DOHH2 (cell line): ENCODE results near the gene TCF20.
A peak's percentile ranks its signal among the peaks of the same experiment; 100 is the strongest.

Source experiments
- H3F3A ChIP-seq: fragments of 200-600 bp; sonication (generic), shearing (Covaris generic); 2 replicates; pipeline ENCODE4 v1.6.0; 2016; ENCODE audit warnings: antibody characterized with exemption, mild to moderate bottlenecking; ENCODE audit not compliant: control insufficient read depth, insufficient read depth
- H3K27ac ChIP-seq: fragments of 200-600 bp; sonication (generic); 2 replicates; pipeline ENCODE4 v1.5.1; 2014; ENCODE audit warnings: low read depth, mild to moderate bottlenecking, low read length, moderate library complexity
- H3K27me3 ChIP-seq: fragments of 200-600 bp; sonication (generic); 2 replicates; pipeline ENCODE4 v1.6.1; 2014; ENCODE audit warnings: mild to moderate bottlenecking, low read length, mixed read lengths; ENCODE audit not compliant: control insufficient read depth
- H3K36me3 ChIP-seq: fragments of 200-600 bp; sonication (generic); 2 replicates; pipeline ENCODE4 v1.6.1; 2014; ENCODE audit warnings: mild to moderate bottlenecking, low read length, moderate library complexity, mixed read lengths; ENCODE audit not compliant: control insufficient read depth
- H3K4me1 ChIP-seq: fragments of 200-600 bp; sonication (generic); 2 replicates; pipeline ENCODE4 v1.6.1; 2014; ENCODE audit warnings: mild to moderate bottlenecking, low read length, mixed read lengths; ENCODE audit not compliant: control insufficient read depth
- H3K4me2 ChIP-seq: fragments of 200-600 bp; sonication (generic); 2 replicates; pipeline ENCODE4 v1.6.0; 2014; ENCODE audit warnings: mild to moderate bottlenecking, low read length, moderate library complexity
- H3K4me3 ChIP-seq: fragments of 200-600 bp; sonication (generic); 2 replicates; pipeline ENCODE4 v1.5.1; 2014; ENCODE audit warnings: mild to moderate bottlenecking, low read length, mixed read lengths
- H3K79me2 ChIP-seq: fragments of 200-600 bp; sonication (generic); 2 replicates; pipeline ENCODE4 v1.6.1; 2014; ENCODE audit warnings: mild to moderate bottlenecking, low read length, mixed read lengths; ENCODE audit not compliant: control insufficient read depth
- H3K9me2 ChIP-seq: fragments of 200-600 bp; sonication (generic); replicated peaks from 2 replicates; pipeline ENCODE4 v1.6.1; 2014; ENCODE audit warnings: mild to moderate bottlenecking, low read length, mixed read lengths; ENCODE audit not compliant: control insufficient read depth
- H3K9me3 ChIP-seq: fragments of 200-600 bp; sonication (generic); 2 replicates; pipeline ENCODE4 v1.6.1; 2014; ENCODE audit warnings: antibody characterized with exemption, low read length, mixed read lengths; ENCODE audit not compliant: control insufficient read depth, insufficient read depth
- H4K20me1 ChIP-seq: fragments of 200-600 bp; sonication (generic); 2 replicates; pipeline ENCODE4 v1.6.0; 2014; ENCODE audit warnings: low read depth, mild to moderate bottlenecking, antibody characterized with exemption, low read length, moderate library complexity; ENCODE audit not compliant: control insufficient read depth, insufficient read depth
- CTCF ChIP-seq: fragments of 200-600 bp; sonication (generic); IDR thresholded peaks from one replicate; pipeline ENCODE4 v1.5.1; 2014; ENCODE audit warnings: antibody characterized with exemption, mild to moderate bottlenecking, low read depth, low read length; ENCODE audit not compliant: poor library complexity, severe bottlenecking
- EZH2phosphoT487 ChIP-seq: fragments of 200-600 bp; sonication (generic); IDR thresholded peaks from 2 replicates; pipeline ENCODE4 v1.6.1; 2017; ENCODE audit warnings: borderline replicate concordance, mild to moderate bottlenecking, antibody characterized with exemption, low read length, moderate library complexity, mixed read lengths

Gene TCF20

DNA sequence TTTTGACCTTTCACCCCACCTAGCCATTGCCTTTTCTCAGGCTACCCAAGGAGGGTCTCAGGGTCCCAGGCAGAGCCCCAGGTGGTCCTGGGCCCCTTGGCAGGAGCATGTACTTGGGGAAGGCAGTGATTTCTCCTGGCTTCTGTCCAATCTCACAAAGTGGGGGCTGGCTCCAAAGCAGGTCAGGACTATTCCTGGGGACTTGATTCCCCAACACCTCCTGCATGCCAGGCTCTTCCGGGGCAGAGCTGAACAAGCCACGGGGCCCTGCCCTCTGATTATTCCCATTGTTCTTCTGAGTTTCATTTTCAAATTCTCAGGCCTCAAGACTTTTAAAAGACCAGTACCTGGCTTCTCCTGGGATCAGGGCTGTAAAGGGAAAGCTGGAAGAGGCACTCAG is 1.5 kb upstream of the TCF20 start:
- H3K9me2 ChIP-seq: no peaks in the 10 kb centered on the region
- H3K36me3 ChIP-seq: peaks cover 9% of the 10 kb centered on the region
- H3K9me3 ChIP-seq: no peaks in the 10 kb centered on the region
- TF ChIP-seq CTCF: no peak
- TF ChIP-seq EZH2phosphoT487: no peak
- H3F3A ChIP-seq: no peaks in the 10 kb centered on the region
- H3K4me1 ChIP-seq: peaks cover 17% of the 10 kb centered on the region
- no peaks in the 10 kb centered on the region for H3K27me3 ChIP-seq
- H3K4me3 ChIP-seq: no peak overlapping the region
- H3K27ac ChIP-seq: no peak overlapping the region
- peaks cover 33% of the 10 kb centered on the region for H3K79me2 ChIP-seq
- H3K4me2 ChIP-seq: no peak overlapping the region
- peaks cover 11% of the 10 kb centered on the region for H4K20me1 ChIP-seq

DNA sequence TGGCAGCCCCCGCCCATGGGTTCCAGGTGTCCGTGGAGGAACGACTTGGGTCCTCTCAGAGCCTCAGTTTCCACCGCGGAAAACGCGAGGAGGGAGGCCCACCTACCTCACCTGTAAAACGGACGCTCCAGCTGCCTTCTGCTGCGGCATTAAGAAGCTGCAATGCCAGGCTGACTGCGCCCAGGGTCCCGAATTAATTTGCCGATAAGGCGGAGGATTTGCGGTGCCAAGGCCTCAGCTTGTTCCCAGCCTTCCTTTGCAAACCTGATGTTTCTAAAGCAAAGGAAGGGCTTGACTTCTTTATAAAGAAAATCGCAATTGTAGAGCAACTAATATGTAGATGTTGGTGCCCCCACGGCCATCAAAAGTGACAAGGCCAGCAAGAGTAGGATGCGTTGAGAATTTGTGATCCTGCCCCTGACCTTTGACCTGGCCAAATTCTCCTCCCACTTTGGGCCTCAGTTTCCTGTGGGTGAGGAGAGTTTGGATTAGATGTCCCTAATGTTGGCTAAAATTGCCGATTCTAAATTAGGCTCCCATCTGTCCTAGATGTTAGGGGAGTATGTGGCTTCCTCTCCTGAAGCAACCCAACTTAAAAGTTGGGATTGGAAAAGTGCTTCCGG is 849 bp upstream of the TCF20 start:
- Histone ChIP-seq H3K4me3 (no peak overlapping the region), H3K36me3 (peaks cover 9% of the 10 kb centered on the region), H3K27me3 (no peaks in the 10 kb centered on the region), H3K4me1 (peaks cover 18% of the 10 kb centered on the region), H3K27ac (no peak overlapping the region), H3K79me2 (peaks cover 39% of the 10 kb centered on the region), H3F3A (no peaks in the 10 kb centered on the region), H3K9me2 (no peaks in the 10 kb centered on the region), H4K20me1 (peaks cover 11% of the 10 kb centered on the region), H3K4me2 (peak overlapping the region; percentile 50), H3K9me3 (no peaks in the 10 kb centered on the region)
- TF ChIP-seq CTCF: no peak
- no peak for TF ChIP-seq EZH2phosphoT487

DNA sequence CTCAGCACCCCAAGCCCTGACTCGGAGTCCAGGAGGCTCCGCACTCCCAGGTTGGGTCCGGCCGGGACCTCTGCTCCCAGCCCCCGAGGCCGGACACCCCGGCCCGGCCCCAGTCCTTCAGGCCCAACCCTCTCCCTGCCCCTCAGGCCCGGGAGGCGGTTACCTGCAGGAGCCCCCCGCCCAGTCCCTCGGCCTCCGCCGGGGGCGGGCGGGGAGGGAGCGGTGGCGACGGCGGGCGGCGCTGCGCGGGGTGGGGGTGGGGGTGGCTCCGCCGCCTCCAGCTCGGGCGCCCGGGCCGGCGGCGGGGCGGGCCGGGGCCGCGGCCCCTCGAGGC is 310 bp downstream of the TCF20 start:
- H3K36me3 ChIP-seq: peaks cover 9% of the 10 kb centered on the region
- H4K20me1 ChIP-seq: peaks cover 17% of the 10 kb centered on the region
- H3K4me3 ChIP-seq: peak overlapping the region; percentile 89
- H3K4me1 ChIP-seq: peaks cover 28% of the 10 kb centered on the region
- peak overlapping the region; percentile 78 for H3K4me2 ChIP-seq
- no peaks in the 10 kb centered on the region for H3F3A ChIP-seq
- peak overlapping the region; percentile 66 for H3K27ac ChIP-seq
- no peak for TF ChIP-seq EZH2phosphoT487
- no peak for TF ChIP-seq CTCF
- no peaks in the 10 kb centered on the region for H3K9me3 ChIP-seq
- H3K9me2 ChIP-seq: no peaks in the 10 kb centered on the region
- H3K27me3 ChIP-seq: no peaks in the 10 kb centered on the region
- peaks cover 50% of the 10 kb centered on the region for H3K79me2 ChIP-seq
